ENCODE results near the gene GNB1. TPM values are rescaled to one million over a fixed set of nuclear protein-coding genes. Genes with fewer than 3 reads are reported as not detected.
"Not testable (repeated sequence)": the region's sequence is repeated elsewhere in the genome, so short reads cannot be mapped to it uniquely, and the experiment has no call there.

Gene GNB1
- total RNA-seq, 2 experiments from 2014 or later: 428 to 431 TPM

DNA sequence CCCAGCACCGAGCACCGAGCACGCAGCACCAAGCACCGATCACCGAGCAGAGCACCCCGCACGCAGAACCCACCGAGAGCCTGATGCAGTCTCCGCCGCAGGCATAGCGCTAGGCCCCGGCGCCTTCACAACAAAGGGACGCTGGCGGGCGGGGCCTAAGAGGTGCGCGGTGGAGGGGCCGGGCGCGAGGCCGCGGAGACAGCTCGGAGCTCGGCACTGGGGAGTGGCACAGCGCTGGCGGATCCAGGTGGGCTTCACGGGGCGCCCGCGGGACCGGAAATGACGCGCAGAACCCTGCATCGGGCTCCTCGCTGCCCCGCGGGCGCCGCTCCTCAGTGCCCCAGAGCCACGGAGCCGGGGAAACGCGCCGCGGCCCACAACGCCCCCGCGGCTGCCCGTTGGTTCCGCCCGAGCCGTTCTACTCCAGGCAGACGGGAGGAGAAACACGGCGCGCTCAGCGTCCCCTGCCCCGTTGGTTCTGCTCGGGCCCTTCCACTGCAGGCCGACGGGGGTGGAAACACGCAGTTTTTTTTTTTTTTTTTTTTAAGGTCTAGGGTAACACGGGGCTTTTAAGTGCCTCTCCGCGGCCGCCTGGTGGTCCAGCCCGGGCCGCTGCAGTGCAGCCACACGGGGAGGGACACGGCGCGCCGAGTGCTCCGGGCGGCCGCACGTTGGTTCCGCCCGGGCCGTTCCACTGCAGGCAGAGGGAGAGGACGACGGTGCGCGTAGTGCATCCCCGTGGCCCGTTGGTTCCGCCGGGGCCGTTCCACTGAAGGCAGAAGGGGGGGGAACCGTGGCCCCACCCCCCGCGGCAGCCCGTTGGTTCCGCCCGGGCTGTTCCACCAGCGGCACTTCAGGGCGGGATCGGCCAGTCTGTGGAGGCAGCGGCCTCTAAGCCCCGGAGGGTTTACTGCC is 145.0 kb downstream of the GNB1 start:
- POLR2A ChIA-PET: not testable (repeated sequence)

DNA sequence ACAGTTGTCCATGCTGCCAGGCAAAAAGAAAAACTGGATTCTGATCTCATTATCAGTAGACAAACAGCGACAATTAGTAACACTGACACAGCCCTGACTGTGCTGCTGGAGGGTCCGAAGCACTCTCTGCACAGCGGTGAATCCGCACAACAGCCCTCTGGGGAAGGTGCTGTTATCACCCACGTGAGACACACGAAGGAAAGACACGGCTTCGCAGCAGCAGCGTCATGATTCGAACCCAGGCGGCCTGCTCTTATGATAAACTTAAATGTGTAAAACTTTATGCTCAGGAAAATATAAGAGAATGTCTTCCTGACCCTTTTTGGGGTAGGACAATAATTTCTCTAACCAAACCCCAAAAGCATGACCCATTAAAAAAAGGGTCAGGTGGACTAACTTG is 148.4 kb downstream of the GNB1 start:
- POLR2A ChIA-PET, H3K4me3 Mint-ChIP-seq, H3K9me3 Mint-ChIP-seq, H3K27ac Mint-ChIP-seq, DNase-seq, CTCF ChIA-PET, H3K4me1 Mint-ChIP-seq, H3K27me3 Mint-ChIP-seq: not testable (repeated sequence)
- H3K36me3 Mint-ChIP-seq (ENCODE audit: low read depth): peaks cover 15% of the 10 kb centered on the region

More for the DNA sequence above, 145.0 kb downstream of the GNB1 start:
- H3K27me3 Mint-ChIP-seq; CTCF ChIA-PET; H3K9me3 Mint-ChIP-seq; H3K4me1 Mint-ChIP-seq; H3K36me3 Mint-ChIP-seq (ENCODE audit: low read depth): not testable (repeated sequence)
- DNase-seq: peak; percentile 76
- peak overlapping the region; percentile 80 for H3K27ac Mint-ChIP-seq
- H3K4me3 Mint-ChIP-seq: peak overlapping the region; percentile 39

DNA sequence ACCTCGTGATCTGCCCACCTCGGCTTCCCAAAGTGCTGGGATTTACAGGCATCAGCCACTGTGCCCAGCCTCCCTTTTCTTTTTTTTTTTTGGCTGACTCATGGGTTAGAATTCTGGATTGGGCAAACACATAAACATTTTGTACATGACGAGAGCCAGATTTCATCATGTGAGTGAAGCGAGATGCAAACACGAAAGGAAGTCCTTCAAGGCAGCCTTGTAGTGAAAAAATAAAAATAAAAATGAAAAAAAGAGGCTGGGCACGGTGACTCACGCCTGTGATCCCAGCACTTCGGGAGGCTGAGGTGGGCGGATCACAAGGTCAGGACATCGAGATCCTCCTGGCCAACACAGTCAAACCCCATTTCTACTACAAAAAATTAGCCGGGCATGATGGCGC is 149.9 kb downstream of the GNB1 start:
- peaks cover 22% of the 10 kb centered on the region for H3K36me3 Mint-ChIP-seq (ENCODE audit: low read depth)
- H3K27me3 Mint-ChIP-seq, CTCF ChIA-PET, POLR2A ChIA-PET, DNase-seq, H3K4me1 Mint-ChIP-seq, H3K27ac Mint-ChIP-seq, H3K4me3 Mint-ChIP-seq, H3K9me3 Mint-ChIP-seq: not testable (repeated sequence)

DNA sequence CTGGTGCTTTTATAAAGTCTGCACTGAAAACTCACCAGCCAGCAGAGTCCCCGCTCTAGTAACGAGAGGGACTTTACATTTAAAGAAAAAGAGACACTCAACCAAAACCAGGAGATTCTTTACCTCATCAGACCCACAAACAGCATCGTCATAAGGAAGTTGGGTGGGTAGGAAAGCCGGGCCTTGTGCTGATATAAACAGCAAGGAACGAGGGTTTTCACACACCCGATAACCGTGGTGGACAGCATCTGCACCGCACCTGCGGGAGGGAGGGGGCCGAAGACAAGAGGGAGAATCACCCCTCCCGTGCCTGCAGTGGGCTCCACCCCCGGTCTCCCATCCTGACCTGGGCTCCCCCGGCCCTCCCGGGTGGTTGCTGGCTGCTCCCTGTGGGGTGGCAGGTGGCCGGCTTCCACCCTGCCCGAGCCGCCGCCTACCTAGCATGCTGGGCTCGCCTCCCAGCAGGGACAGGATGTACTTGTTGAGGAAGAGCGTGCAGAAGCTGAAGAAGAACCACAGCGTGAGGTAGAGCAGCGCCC is 152.0 kb downstream of the GNB1 start:
- CTCF ChIA-PET, POLR2A ChIA-PET, DNase-seq, H3K27me3 Mint-ChIP-seq, H3K4me3 Mint-ChIP-seq, H3K9me3 Mint-ChIP-seq, H3K27ac Mint-ChIP-seq, H3K4me1 Mint-ChIP-seq: not testable (repeated sequence)
- peaks cover 30% of the 10 kb centered on the region for H3K36me3 Mint-ChIP-seq (ENCODE audit: low read depth)

DNA sequence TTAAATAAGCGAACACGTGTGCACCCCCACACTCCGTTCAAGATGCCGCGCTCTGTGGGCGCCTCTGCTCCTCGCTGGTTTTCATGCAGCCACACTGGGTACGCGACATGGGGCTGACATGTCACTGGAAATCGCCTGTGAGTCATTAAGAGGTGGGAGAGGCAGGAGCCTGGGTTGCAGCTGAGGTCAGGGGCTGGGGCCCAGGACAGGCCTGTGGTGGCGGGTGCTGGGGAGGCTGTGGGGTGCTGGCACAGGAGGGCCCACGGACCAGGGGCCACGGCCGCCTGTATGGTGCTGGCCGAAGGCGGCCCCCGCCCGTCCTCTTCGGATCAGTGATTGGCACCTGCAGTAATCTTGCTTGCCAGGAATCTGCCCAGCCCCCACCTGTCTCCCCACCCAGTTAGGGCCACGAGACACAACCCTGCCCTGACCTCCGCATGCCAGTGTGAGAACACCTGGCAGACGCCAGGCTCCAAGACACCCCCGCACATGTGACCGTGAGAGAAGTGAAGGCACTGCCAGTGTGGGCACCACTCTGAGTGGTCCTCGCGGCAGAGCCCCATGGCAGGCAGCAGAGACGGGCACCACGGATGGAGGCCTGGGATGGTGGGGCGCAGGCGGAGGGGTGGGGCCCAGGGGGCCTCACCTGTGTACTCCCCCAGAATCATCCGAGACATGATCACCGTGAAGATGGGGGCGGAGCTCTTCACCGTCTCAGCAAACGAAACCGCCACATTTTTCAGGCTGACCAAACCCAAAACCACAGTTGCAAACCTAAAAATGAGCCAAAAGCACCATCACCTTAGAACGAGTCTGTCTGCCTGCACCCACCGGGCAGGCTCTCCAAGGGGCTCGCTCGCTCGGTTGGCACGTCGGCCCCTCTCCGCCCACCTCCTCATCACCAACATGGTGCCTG is 153.0 kb downstream of the GNB1 start:
- CTCF ChIA-PET, H3K27me3 Mint-ChIP-seq, POLR2A ChIA-PET, H3K9me3 Mint-ChIP-seq, H3K4me3 Mint-ChIP-seq, H3K27ac Mint-ChIP-seq, DNase-seq, H3K4me1 Mint-ChIP-seq: not testable (repeated sequence)
- peaks cover 32% of the 10 kb centered on the region for H3K36me3 Mint-ChIP-seq (ENCODE audit: low read depth)

Other genes starting within 250 kb of the GNB1 start
- gene CDK11B, start 232.1 kb downstream of the GNB1 start, total RNA-seq: 10 to 100 TPM; 32.5 to 32.7 TPM
- gene SLC35E2B, start 198.3 kb downstream of the GNB1 start, total RNA-seq: 10 to 100 TPM; 54.5 to 55.7 TPM
- 10 to 100 TPM; 67.2 to 68.1 TPM for gene CDK11A, start 166.7 kb downstream of the GNB1 start, total RNA-seq
- 10 to 100 TPM; 78.0 to 81.5 TPM for gene NADK, start 112.6 kb downstream of the GNB1 start, total RNA-seq
- gene CALML6, start 24.2 kb upstream of the GNB1 start, total RNA-seq: under 1 TPM; 0.25 to 0.38 TPM
- gene TMEM52, start 28.2 kb upstream of the GNB1 start, total RNA-seq: not detected
- gene CFAP74, start 112.7 kb upstream of the GNB1 start, total RNA-seq: not detected
- gene GABRD, start 128.3 kb upstream of the GNB1 start, total RNA-seq: not detected
- 1 to 10 TPM; 6.7 to 8.0 TPM for gene PRKCZ, start 159.3 kb upstream of the GNB1 start, total RNA-seq

Measured in activated CD4-positive, alpha-beta memory T cell treated with anti-CD3 and anti-CD28 coated beads, Interleukin-2, amount 10 ng/mL, durations not matched to agents 7 days and 5 days (primary cell).